NCI-H748 (cell line): ENCODE measurements around the gene UTP11.

Experiments
- DNase-seq: peaks from one replicate; lab custom pipeline; 2025; ENCODE audit not compliant: unreplicated experiment; lab: John Stamatoyannopoulos, UW

Gene UTP11

GRCh38 chr1:38068220-38068979 lies 55.9 kb downstream of the UTP11 start:
- no peak for DNase-seq

GRCh38 chr1:38068980-38069340 lies 56.4 kb downstream of the UTP11 start:
- DNase-seq, result no peak

GRCh38 chr1:38071312-38072256 lies 59.0 kb downstream of the UTP11 start:
- peak; percentile 9 for DNase-seq

GRCh38 chr1:38072858-38073257 lies 60.3 kb downstream of the UTP11 start:
- no peak for DNase-seq

GRCh38 chr1:38073534-38074301 lies 61.2 kb downstream of the UTP11 start:
- no peak for DNase-seq

- DNase-seq, result no peak
These were observed 61.8 kb downstream of the UTP11 start for GRCh38 chr1:38074302-38074677.
